ENCODE results near the gene MB.
"Not testable (repeated sequence)": the region's sequence is repeated elsewhere in the genome, so short reads cannot be mapped to it uniquely, and the experiment has no call there.

Gene MB

GRCh38 chr22:35637254-35637653, 20.1 kb upstream of the MB start:
- no peak for DNase-seq (ENCODE audit: low spot score)

- no peak for DNase-seq (ENCODE audit: low spot score)
Observed at GRCh38 chr22:35634943-35635540, 17.9 kb upstream of the MB start.

GRCh38 chr22:35634015-35634414, 16.9 kb upstream of the MB start:
- DNase-seq (ENCODE audit: low spot score): no peak

- DNase-seq (ENCODE audit: low spot score): no peak
Observed at GRCh38 chr22:35633520-35633919, 16.4 kb upstream of the MB start.

GRCh38 chr22:35632935-35633334, 15.8 kb upstream of the MB start:
- DNase-seq (ENCODE audit: low spot score): no peak

- DNase-seq (ENCODE audit: low spot score): peak; percentile 76
Observed at GRCh38 chr22:35631597-35631996, 14.5 kb upstream of the MB start.

- no peak for DNase-seq (ENCODE audit: low spot score)
Observed at GRCh38 chr22:35630891-35631290, 13.8 kb upstream of the MB start.

GRCh38 chr22:35630387-35630793, 13.3 kb upstream of the MB start:
- no peak for DNase-seq (ENCODE audit: low spot score)

GRCh38 chr22:35629406-35630216, 12.5 kb upstream of the MB start:
- no peak for DNase-seq (ENCODE audit: low spot score)

GRCh38 chr22:35628732-35629131, 11.6 kb upstream of the MB start:
- DNase-seq (ENCODE audit: low spot score): no peak

GRCh38 chr22:35627267-35628041, 10.3 kb upstream of the MB start:
- DNase-seq (ENCODE audit: low spot score): peak; percentile 75

- no peak for DNase-seq (ENCODE audit: low spot score)
Observed at GRCh38 chr22:35625763-35626432, 8.8 kb upstream of the MB start.

- DNase-seq (ENCODE audit: low spot score): no peak
Observed at GRCh38 chr22:35624547-35624946, 7.4 kb upstream of the MB start.

GRCh38 chr22:35623885-35624284, 6.8 kb upstream of the MB start:
- DNase-seq (ENCODE audit: low spot score): not testable (repeated sequence)

- DNase-seq (ENCODE audit: low spot score): no peak
Observed at GRCh38 chr22:35622191-35622913, 5.2 kb upstream of the MB start.

GRCh38 chr22:35621451-35621850, 4.3 kb upstream of the MB start:
- no peak for DNase-seq (ENCODE audit: low spot score)

- DNase-seq (ENCODE audit: low spot score): no peak
Observed at GRCh38 chr22:35620624-35621251, 3.6 kb upstream of the MB start.

GRCh38 chr22:35619336-35620094, 2.4 kb upstream of the MB start:
- DNase-seq (ENCODE audit: low spot score): no peak

GRCh38 chr22:35618427-35619223, 1.5 kb upstream of the MB start:
- no peak for DNase-seq (ENCODE audit: low spot score)

- no peak for DNase-seq (ENCODE audit: low spot score)
Observed at GRCh38 chr22:35616043-35616442, 1.1 kb downstream of the MB start.
